Left ventricle myocardium inferior (tissue), 1 donor: ENCODE data around the gene ENTR1. TPM values are rescaled to one million over a fixed set of nuclear protein-coding genes. Genes with fewer than 3 reads are reported as not detected.

Source experiments
- DNase-seq: peaks from one replicate; pipeline ENCODE4 v3.0.0-alpha.2; 2020
- H3K27ac ChIP-seq: fragments of 200-600 bp; replicated peaks from 2 replicates; pipeline ENCODE4 v1.8.0; 2021
- H3K27me3 ChIP-seq: fragments of 200-600 bp; 2 replicates; pipeline ENCODE4 v1.8.0; 2021; ENCODE audit warnings: low read depth
- H3K36me3 ChIP-seq: fragments of 200-600 bp; 2 replicates; pipeline ENCODE4 v1.8.0; 2021
- H3K4me1 ChIP-seq: fragments of 200-600 bp; 2 replicates; pipeline ENCODE4 v1.8.0; 2021
- H3K4me3 ChIP-seq: fragments of 200-600 bp; 2 replicates; pipeline ENCODE4 v1.8.0; 2021; ENCODE audit warnings: mild to moderate bottlenecking, moderate library complexity
- H3K9me3 ChIP-seq: fragments of 200-600 bp; replicated peaks from 2 replicates; pipeline ENCODE4 v1.8.0; 2021
- CTCF ChIP-seq: fragments of 200-600 bp; IDR thresholded peaks from 2 replicates; pipeline ENCODE4 v1.8.0; 2021; ENCODE audit warnings: antibody characterized with exemption, mild to moderate bottlenecking, borderline replicate concordance
- intact Hi-C: fragments of 100-400 bp; cut with micrococcal nuclease; formaldehyde crosslinking; loops from one replicate; pipeline ENCODE4 v1.11.0; 2022
- total RNA-seq: library from RNA; stranded (reverse); fragmentation: NEBNext Ultra II Directional; extraction: Animal tissue kit (Norgen Biotek cat#: 25700); gene quantifications from one replicate; pipeline ENCODE4 v1.2.1, GENCODE V29; 2021
- donor health status: DM: no; HTN: yes; CAD: no; lungs with severe emphysema.

The ENTR1 gene
- total RNA-seq, 1 donor from 2014 or later, result 20.1 TPM

GRCh38 chr9:136394312-136395019 is 15.9 kb downstream of the ENTR1 start:
- H3K4me1 ChIP-seq, result peaks cover 14% of the 10 kb centered on the region
- H3K27ac ChIP-seq, result no peak overlapping the region
- H3K4me3 ChIP-seq, result no peak overlapping the region
- H3K36me3 ChIP-seq, result peaks cover 75% of the 10 kb centered on the region
- no peak for DNase-seq
- intact Hi-C loops, result no loop called here
- no peaks in the 10 kb centered on the region for H3K9me3 ChIP-seq
- TF ChIP-seq CTCF, result no peak
- H3K27me3 ChIP-seq, result no peaks in the 10 kb centered on the region

GRCh38 chr9:136393531-136393930 is 16.9 kb downstream of the ENTR1 start:
- Histone ChIP-seq H3K27ac (no peak overlapping the region), H3K9me3 (no peaks in the 10 kb centered on the region), H3K4me1 (peaks cover 5% of the 10 kb centered on the region), H3K27me3 (no peaks in the 10 kb centered on the region), H3K4me3 (no peak overlapping the region), H3K36me3 (peaks cover 85% of the 10 kb centered on the region)
- intact Hi-C loops, result no loop called here
- no peak for DNase-seq
- TF ChIP-seq CTCF, result no peak

- intact Hi-C loops, result no loop called here
- no peak for TF ChIP-seq CTCF
- Histone ChIP-seq H3K36me3 (peaks cover 92% of the 10 kb centered on the region), H3K4me1 (no peaks in the 10 kb centered on the region), H3K4me3 (no peak overlapping the region), H3K27me3 (no peaks in the 10 kb centered on the region), H3K27ac (no peak overlapping the region), H3K9me3 (no peaks in the 10 kb centered on the region)
- DNase-seq, result no peak
Measured at GRCh38 chr9:136392538-136393449, 17.6 kb downstream of the ENTR1 start.

GRCh38 chr9:136391737-136392537 is 18.5 kb downstream of the ENTR1 start:
- intact Hi-C loops, result no loop called here
- Histone ChIP-seq H3K4me3 (no peak overlapping the region), H3K4me1 (no peaks in the 10 kb centered on the region), H3K27ac (no peak overlapping the region), H3K9me3 (no peaks in the 10 kb centered on the region), H3K36me3 (peaks cover 97% of the 10 kb centered on the region), H3K27me3 (no peaks in the 10 kb centered on the region)
- no peak for TF ChIP-seq CTCF
- DNase-seq, result no peak

DNA sequence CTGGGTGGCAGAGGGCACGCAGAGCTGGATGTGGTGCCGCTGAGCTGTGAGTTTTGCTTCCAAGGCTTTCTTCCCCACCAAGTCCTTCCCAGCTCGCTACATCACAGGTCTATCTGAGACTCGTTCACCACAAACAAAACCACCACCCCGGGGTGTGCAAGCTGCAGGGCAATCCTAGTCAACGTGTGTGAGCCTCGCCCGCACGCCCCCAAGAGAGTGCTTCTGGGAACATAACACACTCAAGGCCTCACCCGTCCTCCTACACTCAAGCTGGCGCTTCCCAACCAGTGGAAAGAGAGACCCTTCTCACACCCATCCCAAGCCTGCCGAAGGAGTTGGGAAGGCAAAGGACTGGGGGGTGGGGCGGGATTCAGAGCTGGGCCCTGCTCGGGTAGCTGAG is 21.0 kb downstream of the ENTR1 start:
- H3K27me3 ChIP-seq, result no peaks in the 10 kb centered on the region
- no peak for TF ChIP-seq CTCF
- intact Hi-C loops, result no loop called here
- no peaks in the 10 kb centered on the region for H3K9me3 ChIP-seq
- no peak for DNase-seq
- H3K36me3 ChIP-seq, result peaks cover 91% of the 10 kb centered on the region
- no peaks in the 10 kb centered on the region for H3K4me1 ChIP-seq
- H3K27ac ChIP-seq, result no peak overlapping the region
- H3K4me3 ChIP-seq, result no peak overlapping the region
